NCI-H2196 (cell line): ENCODE data around the gene GBF1.
A peak's percentile ranks its signal among the peaks of the same experiment; 100 is the strongest.

Source experiments
- DNase-seq: peaks from one replicate; lab custom pipeline; 2025; ENCODE audit not compliant: unreplicated experiment; lab: John Stamatoyannopoulos, UW

GBF1 gene

GRCh38 chr10:102404361-102405107, 159.2 kb downstream of the GBF1 start:
- no peak for DNase-seq

- DNase-seq = no peak
Measured at GRCh38 chr10:102405108-102405571, 159.8 kb downstream of the GBF1 start.

GRCh38 chr10:102405632-102406031, 160.3 kb downstream of the GBF1 start:
- no peak for DNase-seq

GRCh38 chr10:102406815-102407214, 161.5 kb downstream of the GBF1 start:
- no peak for DNase-seq

- no peak for DNase-seq
Measured at GRCh38 chr10:102407425-102408130, 162.2 kb downstream of the GBF1 start.

GRCh38 chr10:102408131-102408727, 162.9 kb downstream of the GBF1 start:
- no peak for DNase-seq

- peak; percentile 16 for DNase-seq
Measured at GRCh38 chr10:102408728-102409603, 163.6 kb downstream of the GBF1 start.

GRCh38 chr10:102409604-102410428, 164.5 kb downstream of the GBF1 start:
- DNase-seq = no peak

- no peak for DNase-seq
Measured at GRCh38 chr10:102410429-102411073, 165.2 kb downstream of the GBF1 start.

- DNase-seq = no peak
Measured at GRCh38 chr10:102411341-102412255, 166.3 kb downstream of the GBF1 start.

- DNase-seq = no peak
Measured at GRCh38 chr10:102412293-102412692, 167.0 kb downstream of the GBF1 start.

GRCh38 chr10:102413053-102413705, 167.8 kb downstream of the GBF1 start:
- DNase-seq = peak; percentile 78

- DNase-seq = no peak
Measured at GRCh38 chr10:102413806-102414561, 168.7 kb downstream of the GBF1 start.

- DNase-seq = no peak
Measured at GRCh38 chr10:102414749-102415148, 169.4 kb downstream of the GBF1 start.

GRCh38 chr10:102416283-102416682, 171.0 kb downstream of the GBF1 start:
- no peak for DNase-seq

GRCh38 chr10:102416695-102417094, 171.4 kb downstream of the GBF1 start:
- no peak for DNase-seq

- DNase-seq = peak; percentile 40
Measured at GRCh38 chr10:102418622-102419268, 173.4 kb downstream of the GBF1 start, which contains the start of gene PSD. Gene PSD (minus strand): TSS chr10:102418785. CDS start chr10:102417038, 1,747 bp downstream.
